CMK (cell line): ENCODE measurements around the gene APOBEC3H.

Experiments
- DNase-seq: peaks from one replicate; pipeline ENCODE4 v3.0.0-alpha.2; 2010; ENCODE audit warnings: low read depth

Gene APOBEC3H

GRCh38 chr22:39135092-39135896 is 38.2 kb downstream of the APOBEC3H start:
- no peak for DNase-seq

- no peak for DNase-seq
These were observed 39.3 kb downstream of the APOBEC3H start for GRCh38 chr22:39136317-39136716.

- DNase-seq = no peak
These were observed 41.4 kb downstream of the APOBEC3H start for GRCh38 chr22:39138357-39138997.

- no peak for DNase-seq
These were observed 42.9 kb downstream of the APOBEC3H start for GRCh38 chr22:39139933-39140332.

GRCh38 chr22:39142088-39142680 is 45.1 kb downstream of the APOBEC3H start:
- no peak for DNase-seq

GRCh38 chr22:39144101-39144767 is 47.2 kb downstream of the APOBEC3H start:
- no peak for DNase-seq

GRCh38 chr22:39146256-39147101 is 49.4 kb downstream of the APOBEC3H start:
- no peak for DNase-seq

GRCh38 chr22:39147335-39148025 is 50.4 kb downstream of the APOBEC3H start:
- no peak for DNase-seq

GRCh38 chr22:39148026-39148726 is 51.1 kb downstream of the APOBEC3H start:
- DNase-seq = no peak

GRCh38 chr22:39148727-39149535 is 51.9 kb downstream of the APOBEC3H start:
- no peak for DNase-seq

- no peak for DNase-seq
These were observed 53.1 kb downstream of the APOBEC3H start for GRCh38 chr22:39149915-39150847.

- DNase-seq = no peak
These were observed 53.8 kb downstream of the APOBEC3H start for GRCh38 chr22:39150848-39151215.

GRCh38 chr22:39151329-39151975 is 54.4 kb downstream of the APOBEC3H start:
- no peak for DNase-seq

GRCh38 chr22:39152024-39152510 is 55.0 kb downstream of the APOBEC3H start:
- DNase-seq = no peak

- peak; percentile 72 for DNase-seq
These were observed 55.6 kb downstream of the APOBEC3H start, which contains the start of gene CBX7 for GRCh38 chr22:39152511-39153219. CBX7 (minus strand) TSS chr22:39152680; CDS start chr22:39152444, 236 bp downstream.

GRCh38 chr22:39153220-39153717 is 56.2 kb downstream of the APOBEC3H start:
- no peak for DNase-seq
